H9 (cell line): ENCODE measurements around the gene LYZL6. TPM values are rescaled to one million over a fixed set of nuclear protein-coding genes. Genes with fewer than 3 reads are reported as not detected.

ENCODE experiments used
- DNase-seq: peaks from one replicate; pipeline ENCODE4 v3.0.0-alpha.2; 2017
- H2AFZ ChIP-seq: one replicate; pipeline ENCODE4 v1.6.1; 2013; ENCODE audit warnings: mild to moderate bottlenecking, low read length, control low read depth, moderate library complexity
- H2AK5ac ChIP-seq: 2 replicates; pipeline ENCODE4 v1.6.1; 2013; ENCODE audit warnings: low read length, control low read depth, mixed read lengths; ENCODE audit not compliant: insufficient read length
- H2BK120ac ChIP-seq: one replicate; pipeline ENCODE4 v1.6.1; 2013; ENCODE audit warnings: low read depth, mild to moderate bottlenecking, low read length, control low read depth, inconsistent platforms; ENCODE audit not compliant: poor library complexity, severe bottlenecking
- H2BK12ac ChIP-seq: 2 replicates; pipeline ENCODE4 v1.6.1; 2013; ENCODE audit warnings: low read length, control low read depth, mixed read lengths, low read depth; ENCODE audit not compliant: insufficient read length
- H2BK15ac ChIP-seq: 2 replicates; pipeline ENCODE4 v1.6.1; 2013; ENCODE audit warnings: low read depth, low read length, control low read depth
- H2BK20ac ChIP-seq: one replicate; pipeline ENCODE4 v1.6.1; 2013; ENCODE audit warnings: low read depth, mild to moderate bottlenecking, low read length, control low read depth, inconsistent platforms; ENCODE audit not compliant: poor library complexity, severe bottlenecking
- H2BK5ac ChIP-seq: 2 replicates; pipeline ENCODE4 v1.6.1; 2013; ENCODE audit warnings: low read length, control low read depth, mixed read lengths; ENCODE audit not compliant: insufficient read length
- H3K14ac ChIP-seq: 2 replicates; pipeline ENCODE4 v1.6.1; 2013; ENCODE audit warnings: low read length, control low read depth; ENCODE audit not compliant: insufficient read depth
- H3K18ac ChIP-seq: 2 replicates; pipeline ENCODE4 v1.6.1; 2013; ENCODE audit warnings: low read depth, mild to moderate bottlenecking, mixed read lengths, low read length, control low read depth; ENCODE audit not compliant: insufficient read length
- H3K23ac ChIP-seq: 2 replicates; pipeline ENCODE4 v1.6.1; 2013; ENCODE audit warnings: low read length, control low read depth, mixed read lengths, low read depth; ENCODE audit not compliant: insufficient read length
- H3K23me2 ChIP-seq: 2 replicates; pipeline ENCODE4 v1.6.1; 2013; ENCODE audit warnings: low read depth, mild to moderate bottlenecking, mixed read lengths, low read length, control low read depth; ENCODE audit not compliant: insufficient read length, poor library complexity, severe bottlenecking
- H3K27ac ChIP-seq: 2 replicates; pipeline ENCODE4 v1.5.1; 2013; ENCODE audit warnings: low read length, control low read depth, mixed read lengths, low read depth; ENCODE audit not compliant: insufficient read length
- H3K27me3 ChIP-seq: 2 replicates; pipeline ENCODE4 v1.6.1; 2013; ENCODE audit warnings: low read length, control low read depth, inconsistent platforms; ENCODE audit not compliant: insufficient read depth
- H3K4ac ChIP-seq: 2 replicates; pipeline ENCODE4 v1.6.1; 2013; ENCODE audit warnings: low read depth, mild to moderate bottlenecking, control low read depth, inconsistent platforms, low read length, moderate library complexity
- H3K4me1 ChIP-seq: 2 replicates; pipeline ENCODE4 v1.6.1; 2013; ENCODE audit warnings: low read length, control low read depth, inconsistent platforms; ENCODE audit not compliant: insufficient read depth
- H3K4me2 ChIP-seq: 2 replicates; pipeline ENCODE4 v1.6.1; 2013; ENCODE audit warnings: low read length, control low read depth, mixed read lengths; ENCODE audit not compliant: insufficient read length, insufficient read depth
- H3K56ac ChIP-seq: 2 replicates; pipeline ENCODE4 v1.6.1; 2013; ENCODE audit warnings: low read depth, mild to moderate bottlenecking, mixed read lengths, low read length, control low read depth; ENCODE audit not compliant: insufficient read length
- H3K79me1 ChIP-seq: 2 replicates; pipeline ENCODE4 v1.6.1; 2013; ENCODE audit warnings: low read depth, mild to moderate bottlenecking, moderate library complexity, low read length, control low read depth, inconsistent platforms; ENCODE audit not compliant: insufficient read depth, poor library complexity, severe bottlenecking
- H3K79me2 ChIP-seq: 2 replicates; pipeline ENCODE4 v1.6.1; 2013; ENCODE audit warnings: low read length, control low read depth, inconsistent platforms; ENCODE audit not compliant: insufficient read depth
- H3K9ac ChIP-seq: 2 replicates; pipeline ENCODE4 v1.6.1; 2013; ENCODE audit warnings: low read length, control low read depth, mixed read lengths; ENCODE audit not compliant: insufficient read length; ENCODE audit errors: extremely low read depth
- H3K9me3 ChIP-seq: one replicate; pipeline ENCODE4 v1.6.1; 2013; ENCODE audit warnings: low read depth, low read length, inconsistent platforms; ENCODE audit not compliant: control insufficient read depth
- H3T11ph ChIP-seq: one replicate; pipeline ENCODE4 v1.6.1; 2013; ENCODE audit warnings: mild to moderate bottlenecking, low read length, control low read depth, inconsistent platforms
- H4K20me1 ChIP-seq: one replicate; pipeline ENCODE4 v1.6.1; 2013; ENCODE audit not compliant: control insufficient read depth, insufficient read length, insufficient read depth
- H4K5ac ChIP-seq: 2 replicates; pipeline ENCODE4 v1.6.1; 2013; ENCODE audit warnings: low read depth, mild to moderate bottlenecking, mixed read lengths, low read length, control low read depth; ENCODE audit not compliant: insufficient read length
- H4K8ac ChIP-seq: replicated peaks from 2 replicates; pipeline ENCODE4 v1.6.1; 2013; ENCODE audit warnings: low read length, control low read depth, mixed read lengths, low read depth; ENCODE audit not compliant: insufficient read length
- H4K91ac ChIP-seq: 2 replicates; pipeline ENCODE4 v1.6.1; 2013; ENCODE audit warnings: low read depth, mild to moderate bottlenecking, moderate library complexity, mixed read lengths, low read length, control low read depth; ENCODE audit not compliant: insufficient read length
- H3K27ac Mint-ChIP-seq, 3 experiments: 2 replicates in 2 of 3; 3 replicates in 1 of 3; pipeline ENCODE4 v1.8.0; 2020 to 2021; ENCODE audit warnings: mixed read lengths in 3 of 3, mild to moderate bottlenecking in 1 of 3, moderate library complexity in 1 of 3
- H3K27me3 Mint-ChIP-seq: 2 replicates; pipeline ENCODE4 v1.8.0; 2021; ENCODE audit warnings: low read depth, mild to moderate bottlenecking, moderate library complexity, mixed read lengths
- H3K36me3 Mint-ChIP-seq, 3 experiments: 2 replicates in 2 of 3; 3 replicates in 1 of 3; pipeline ENCODE4 v1.8.0; 2020 to 2021; ENCODE audit warnings: low read depth in 3 of 3, mixed read lengths in 3 of 3; ENCODE audit not compliant: insufficient read depth in 1 of 3
- H3K4me1 Mint-ChIP-seq, 2 experiments: 2 replicates each; pipeline ENCODE4 v1.8.0; 2020; ENCODE audit warnings: mixed read lengths in 2 of 2
- H3K4me3 Mint-ChIP-seq, 2 experiments: 2 replicates in 1 of 2; 3 replicates in 1 of 2; pipeline ENCODE4 v1.8.0; 2020 to 2021; ENCODE audit warnings: mild to moderate bottlenecking in 2 of 2, mixed read lengths in 2 of 2, moderate library complexity in 1 of 2
- H3K9me3 Mint-ChIP-seq, 2 experiments: 2 replicates in 1 of 2; 3 replicates in 1 of 2; pipeline ENCODE4 v1.8.0; 2020; ENCODE audit warnings: mild to moderate bottlenecking in 2 of 2, mixed read lengths in 2 of 2, moderate library complexity in 1 of 2
- CTCF ChIP-seq: fragments of 200-600 bp; sonication (generic); conservative IDR thresholded peaks from 3 replicates; pipeline ENCODE4 v1.8.0; 2021; ENCODE audit warnings: antibody characterized with exemption, mild to moderate bottlenecking
- WGBS: extraction: QIAGEN DNeasy Blood & Tissue Kit; methylation state at CpG from one replicate; pipeline ENCODE4 v1.1.7; 2013; ENCODE audit warnings: missing lambda C conversion rate, low lambda C conversion rate, mixed read lengths; ENCODE audit not compliant: insufficient read length; ENCODE audit errors: extremely low coverage; 5-methylcytosine and 5-hydroxymethylcytosine counted together
- total RNA-seq: library from RNA; stranded (reverse); gene quantifications from 2 replicates; pipeline ENCODE4 v1.2.1, GENCODE V29; 2021

Gene LYZL6
- total RNA-seq, 1 experiment from 2014 or later, result not detected

- Mint-ChIP-seq H3K4me1 (peaks cover 15 to 20% of the 10 kb centered on the region in 2 experiments), H3K36me3 (no peaks in the 10 kb centered on the region), H3K27me3 (no peaks in the 10 kb centered on the region), H3K9me3 (no peaks in the 10 kb centered on the region), H3K27ac (no peak overlapping the region; a peak in 2 of 7 replicates), H3K4me3 (no peak overlapping the region)
- Histone ChIP-seq H3K4me2 (no peak overlapping the region), H2BK5ac (no peak overlapping the region), H3K23me2 (no peaks in the 10 kb centered on the region), H2AK5ac (no peak overlapping the region), H2AFZ (no peak overlapping the region), H3K4me1 (peaks cover 2% of the 10 kb centered on the region; the same call in 1 of the 2 replicates), H4K20me1 (no peaks in the 10 kb centered on the region), H3K23ac (no peak overlapping the region), H2BK120ac (no peak overlapping the region), H2BK20ac (no peak overlapping the region), H4K91ac (no peak overlapping the region), H3K79me2 (no peaks in the 10 kb centered on the region), H3K27me3 (no peaks in the 10 kb centered on the region), H3K18ac (no peak overlapping the region), H3K9ac (no peak overlapping the region), H3T11ph (no peak overlapping the region), H3K56ac (no peak overlapping the region), H4K8ac (no peak overlapping the region), H3K9me3 (no peaks in the 10 kb centered on the region), H4K5ac (no peak overlapping the region), H3K27ac (no peak overlapping the region), H3K14ac (no peak overlapping the region; the same call in 1 of the 2 replicates), H3K4ac (no peak overlapping the region), H2BK15ac (no peak overlapping the region), H3K79me1 (no peaks in the 10 kb centered on the region), H2BK12ac (no peak overlapping the region)
- DNase-seq, result no peak
- no CpG with 5 or more reads among the region's 6 CpGs for WGBS
- TF ChIP-seq CTCF, result no peak
Measured at GRCh38 chr17:35892091-35893035, 51.1 kb downstream of the LYZL6 start.
